ENCODE results near the gene FCHO2. TPM values are rescaled to one million over a fixed set of nuclear protein-coding genes. Genes with fewer than 3 reads are reported as not detected.

The FCHO2 gene
- total RNA-seq, 1 experiment from 2014 or later: 5.8 TPM

DNA sequence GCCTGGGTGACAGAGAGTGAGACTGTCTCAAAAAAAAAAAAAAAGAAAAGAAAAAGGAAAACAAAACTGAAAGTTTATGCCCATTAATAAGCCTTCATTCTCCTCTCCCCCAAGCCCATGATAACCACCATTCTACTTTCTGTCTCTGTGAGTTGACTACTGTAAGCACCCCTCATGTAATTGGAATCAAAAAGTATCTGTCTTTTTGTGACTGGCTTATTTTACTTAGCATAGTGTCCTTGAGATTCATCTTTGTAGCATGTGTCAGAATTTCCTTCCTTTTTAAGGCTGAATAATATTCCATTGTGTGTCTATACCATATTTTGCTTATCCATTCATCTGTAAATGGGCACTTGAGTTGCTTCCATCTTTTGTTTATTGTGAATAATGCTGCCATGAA is 150.5 kb downstream of the FCHO2 start:
- H3K4me1 ChIP-seq (ENCODE audit: insufficient read depth, low read length): no peaks in the 10 kb centered on the region
- no peak overlapping the region for H3K27ac ChIP-seq (ENCODE audit: insufficient read length, low read depth, low read length)

More for the DNA sequence above, 150.5 kb downstream of the FCHO2 start:
- no peaks in the 10 kb centered on the region for H3K79me1 ChIP-seq (ENCODE audit: insufficient read depth, low read depth, low read length, poor library complexity, severe bottlenecking)
- peaks cover 8% of the 10 kb centered on the region in 2 experiments; a peak in 4 of 5 replicates for H3K9me3 Mint-ChIP-seq
- H2BK20ac ChIP-seq (ENCODE audit: low read depth, low read length, poor library complexity, severe bottlenecking): no peak overlapping the region
- no peaks in the 10 kb centered on the region for H3K27me3 ChIP-seq (ENCODE audit: insufficient read depth, low read length)
- H3K4ac ChIP-seq (ENCODE audit: low read depth, low read length): no peak overlapping the region
- H3K36me3 Mint-ChIP-seq (ENCODE audit: insufficient read depth in 1 of 3, low read depth in 3 of 3): peaks cover 0 to 4% (median 0%) of the 10 kb centered on the region in 3 experiments; a peak in 1 of 7 replicates
- H2AK5ac ChIP-seq (ENCODE audit: insufficient read length, low read length): no peak overlapping the region
- no peaks in the 10 kb centered on the region for H3K79me2 ChIP-seq (ENCODE audit: insufficient read depth, low read length)
- H3K18ac ChIP-seq (ENCODE audit: insufficient read length, low read depth, low read length): no peak overlapping the region
- H3K9ac ChIP-seq (ENCODE audit: extremely low read depth, insufficient read length, low read length): no peak overlapping the region
- H2AFZ ChIP-seq (ENCODE audit: low read length): no peak overlapping the region
- no peak overlapping the region for H3K4me3 Mint-ChIP-seq
- H2BK120ac ChIP-seq (ENCODE audit: low read depth, low read length, poor library complexity, severe bottlenecking): no peak overlapping the region
- H4K5ac ChIP-seq (ENCODE audit: insufficient read length, low read depth, low read length): no peak overlapping the region
- H3K4me2 ChIP-seq (ENCODE audit: insufficient read depth, insufficient read length, low read length): no peak overlapping the region
- no peak overlapping the region for H3K23ac ChIP-seq (ENCODE audit: insufficient read length, low read depth, low read length)
- no peak overlapping the region for H3K56ac ChIP-seq (ENCODE audit: insufficient read length, low read depth, low read length)
- TF ChIP-seq CTCF (conservative IDR thresholded peaks at IDR 0.05): no peak
- H3K23me2 ChIP-seq (ENCODE audit: insufficient read length, low read depth, low read length, poor library complexity, severe bottlenecking): no peaks in the 10 kb centered on the region
- H2BK12ac ChIP-seq (ENCODE audit: insufficient read length, low read depth, low read length): no peak overlapping the region
- H3K27ac Mint-ChIP-seq: no peak overlapping the region
- H4K91ac ChIP-seq (ENCODE audit: insufficient read length, low read depth, low read length): no peak overlapping the region
- no peak overlapping the region for H3T11ph ChIP-seq (ENCODE audit: low read length)
- H3K4me1 Mint-ChIP-seq: no peaks in the 10 kb centered on the region
- H4K20me1 ChIP-seq (ENCODE audit: control insufficient read depth, insufficient read depth, insufficient read length): no peaks in the 10 kb centered on the region
- no peaks in the 10 kb centered on the region for H3K27me3 Mint-ChIP-seq (ENCODE audit: low read depth)
- no peaks in the 10 kb centered on the region for H3K9me3 ChIP-seq (ENCODE audit: control insufficient read depth, low read depth, low read length)
- H2BK5ac ChIP-seq (ENCODE audit: insufficient read length, low read length): no peak overlapping the region
- no peak overlapping the region for H3K14ac ChIP-seq (ENCODE audit: insufficient read depth, low read length)
- no peak overlapping the region for H2BK15ac ChIP-seq (ENCODE audit: low read depth, low read length)
- H4K8ac ChIP-seq (replicated peaks; ENCODE audit: insufficient read length, low read depth, low read length): no peak overlapping the region
- no peak for DNase-seq
